Measurements from ENCODE around the gene FOXE3. TPM values are rescaled to one million over a fixed set of nuclear protein-coding genes. Genes with fewer than 3 reads are reported as not detected.

FOXE3 gene
- not detected for polyA plus RNA-seq (2013, experiment 1 of 2; ENCODE audit: insufficient read length)
- not detected for polyA plus RNA-seq (2013, experiment 2 of 2; ENCODE audit: insufficient read length)

- no peak for DNase-seq
These were observed at the start of gene FOXE3 for GRCh38 chr1:47415728-47416318. Gene FOXE3, plus strand, starts transcription at chr1:47416285. Its CDS starts 31 bp downstream, at chr1:47416316.

DNA sequence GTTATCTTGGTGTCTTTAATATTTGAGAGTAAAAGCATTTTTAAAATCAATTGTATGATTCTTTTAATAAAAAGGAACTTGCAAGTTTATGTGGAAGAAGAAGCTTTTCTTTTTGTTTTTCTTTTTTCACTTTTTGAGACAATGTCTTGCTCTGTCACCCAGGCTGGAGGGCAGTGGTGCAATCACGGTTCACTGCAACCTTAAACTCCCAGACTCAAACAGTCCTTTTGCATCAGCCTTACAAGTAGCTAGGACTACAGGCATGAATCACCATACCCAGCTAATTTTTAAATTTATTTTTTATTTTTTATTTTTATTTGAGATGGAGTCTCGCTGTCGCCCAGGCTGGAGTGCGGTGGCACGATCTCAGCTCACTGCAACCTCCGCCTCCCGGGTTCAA, 48.4 kb upstream of the FOXE3 start:
- no peak for DNase-seq

DNA sequence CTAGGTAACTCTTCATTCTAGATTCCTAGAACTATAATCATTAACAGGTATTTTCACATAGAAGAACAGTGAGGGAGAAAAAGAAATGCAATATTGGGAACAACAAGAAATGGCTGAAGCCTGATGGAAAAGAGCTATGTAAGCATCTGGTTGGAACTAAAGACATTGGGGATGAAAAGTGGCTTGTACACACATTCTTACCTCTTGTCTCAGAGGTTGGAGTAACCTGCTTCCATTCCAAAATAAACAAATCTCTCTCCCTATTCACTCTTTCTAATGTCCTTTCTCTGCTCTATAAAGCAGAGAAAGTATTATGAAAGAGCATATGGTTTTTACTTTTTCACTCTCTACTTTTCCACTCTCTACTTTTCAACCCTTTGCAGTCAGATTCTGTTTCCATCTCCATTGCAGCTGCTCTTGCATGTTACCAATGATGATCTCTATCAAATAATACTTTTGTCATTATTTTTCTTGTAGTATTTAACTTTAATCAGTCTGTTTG, 45.0 kb upstream of the FOXE3 start:
- no peak for DNase-seq

DNA sequence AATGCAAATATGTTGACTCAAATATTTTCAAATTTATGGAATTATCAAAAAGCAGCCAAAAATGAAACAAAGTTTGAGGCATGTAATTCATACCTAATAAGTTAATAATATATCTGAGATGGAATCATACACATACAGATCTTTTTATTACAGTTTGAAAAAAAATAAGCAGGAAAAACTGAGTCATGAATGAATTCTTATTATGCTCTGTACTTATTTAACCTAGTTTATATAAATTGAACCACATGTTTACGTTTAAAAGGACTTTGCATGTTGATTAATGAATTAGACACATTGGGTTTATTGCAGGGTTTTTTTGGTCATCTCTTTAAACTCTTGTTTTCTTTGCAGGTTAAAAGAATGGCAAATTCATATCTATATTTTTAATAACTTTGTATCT, 41.6 kb upstream of the FOXE3 start:
- DNase-seq = no peak

DNA sequence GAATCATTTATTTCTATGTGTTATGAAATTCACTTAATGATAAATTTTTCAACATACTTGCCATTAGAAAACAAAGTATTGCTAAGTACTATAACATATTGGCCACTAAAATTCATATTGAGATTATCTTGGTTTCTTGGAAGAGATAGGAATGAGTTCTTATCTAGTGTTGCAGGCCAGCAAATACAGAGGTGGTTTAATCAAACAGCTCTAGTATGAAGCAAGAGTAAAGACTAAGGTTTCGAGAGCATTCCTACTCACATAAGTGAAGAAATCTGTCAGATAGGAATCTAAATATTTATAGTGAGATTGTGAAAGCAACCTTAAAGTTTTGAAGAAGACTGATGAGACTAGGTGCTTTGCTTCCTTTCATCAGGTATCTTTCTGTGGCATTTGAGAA, 37.9 kb upstream of the FOXE3 start:
- DNase-seq = no peak

DNA sequence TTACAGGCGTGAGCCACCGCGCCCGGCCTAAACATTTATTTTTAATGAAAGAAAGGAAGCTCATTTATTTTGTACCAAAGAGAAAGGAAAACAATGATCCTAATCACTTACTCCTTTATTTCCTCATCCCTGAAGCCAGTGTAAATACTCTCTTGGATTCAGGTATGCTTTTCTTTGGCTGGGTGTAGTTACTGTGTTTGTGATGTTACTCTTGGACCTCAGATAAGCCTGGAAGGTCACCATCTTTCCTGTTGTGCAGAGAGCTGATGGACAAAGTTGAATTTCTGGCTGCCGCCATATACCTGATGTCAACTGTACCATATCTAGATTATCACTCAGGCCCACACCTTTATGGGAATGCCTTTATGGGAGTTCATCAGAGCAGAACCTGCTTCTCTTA, 35.4 kb upstream of the FOXE3 start:
- no peak for DNase-seq

DNA sequence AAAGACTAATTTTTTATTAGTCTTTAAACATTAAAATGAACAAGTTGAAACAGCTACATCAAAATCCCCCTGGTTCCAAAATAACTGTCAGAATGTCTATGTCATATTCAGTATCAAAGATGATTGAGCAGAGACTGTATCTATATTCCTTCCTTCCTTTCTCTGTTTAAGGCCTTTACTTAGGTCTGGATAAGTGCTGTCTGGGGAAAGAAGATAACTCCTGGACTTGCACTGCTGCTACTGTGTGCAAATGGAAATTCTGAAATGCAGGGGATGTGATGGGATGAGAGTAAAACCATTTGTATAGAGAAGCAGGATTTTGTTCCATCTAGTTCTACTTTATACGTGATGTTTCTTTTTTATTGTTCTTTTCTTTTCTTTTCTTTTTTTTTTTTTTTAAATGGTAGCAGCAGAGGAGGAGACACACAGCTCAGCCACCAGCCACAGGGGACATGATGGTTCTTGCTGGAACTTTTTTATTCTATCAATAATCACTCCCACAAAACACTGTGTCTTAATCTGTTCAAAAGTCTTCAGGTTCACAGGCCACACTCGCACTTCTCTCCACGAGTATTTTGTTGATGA, 33.6 kb upstream of the FOXE3 start:
- DNase-seq = no peak

DNA sequence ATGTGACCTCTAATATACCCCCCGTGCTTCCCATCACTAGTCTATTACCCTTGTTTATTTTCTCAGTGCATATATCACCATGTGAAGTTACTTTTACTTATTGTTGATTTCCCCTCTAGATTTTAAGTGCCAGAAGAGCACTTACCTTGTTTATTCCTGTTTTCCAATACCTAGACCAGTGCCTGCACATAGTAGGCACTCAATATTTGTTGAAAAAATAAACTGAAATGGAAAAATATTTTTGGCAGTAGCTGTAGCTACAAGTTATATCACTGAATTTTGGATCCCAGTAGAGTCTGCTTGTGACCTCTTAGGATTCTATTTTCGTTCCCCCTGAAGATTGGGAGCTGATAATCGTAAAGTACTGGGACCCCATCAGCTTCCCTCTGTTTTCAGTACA, 32.0 kb upstream of the FOXE3 start:
- no peak for DNase-seq

- DNase-seq = no peak
These were observed 31.1 kb upstream of the FOXE3 start for GRCh38 chr1:47385020-47385419.

GRCh38 chr1:47386268-47386667, 29.8 kb upstream of the FOXE3 start:
- no peak for DNase-seq

DNA sequence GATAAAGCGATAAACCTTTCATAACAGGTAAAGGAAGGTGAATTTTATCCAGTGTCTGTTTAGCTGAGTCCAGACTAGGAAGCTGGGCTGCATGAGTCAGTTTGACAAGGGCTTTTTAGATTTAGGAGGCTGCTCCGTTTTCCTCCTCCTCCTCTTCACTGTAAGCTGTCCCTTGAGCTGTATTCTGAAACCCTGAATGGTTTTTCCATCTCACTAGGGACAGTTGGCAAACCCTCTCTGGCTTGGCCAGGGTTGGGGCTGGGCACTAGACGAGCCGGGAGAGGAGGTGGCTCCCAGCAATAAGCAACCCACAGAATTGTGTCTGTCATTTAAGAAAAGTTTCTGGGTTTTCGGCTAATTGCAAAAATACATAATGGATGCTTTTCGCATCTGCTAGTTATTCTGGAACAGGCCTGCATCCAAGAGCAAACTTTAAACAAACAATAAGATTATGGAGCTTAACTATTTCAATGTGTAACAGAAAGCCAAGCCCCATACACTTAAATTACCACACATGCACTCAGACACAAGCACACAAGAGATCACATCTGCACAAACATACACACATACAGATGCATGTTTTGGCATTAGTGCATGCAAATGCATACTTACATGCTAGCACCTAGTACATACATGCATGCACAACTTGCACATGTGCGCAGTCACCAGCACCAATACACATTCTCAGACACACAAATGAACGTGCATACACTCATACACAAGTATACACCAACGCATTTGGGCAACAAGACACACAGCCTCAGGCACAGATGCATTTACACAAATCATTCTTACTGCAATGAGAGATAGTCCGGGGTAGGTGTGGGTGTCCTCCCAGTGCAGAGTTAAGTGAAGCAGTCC, 27.8 kb upstream of the FOXE3 start:
- no peak for DNase-seq

GRCh38 chr1:47388891-47389238, 27.2 kb upstream of the FOXE3 start:
- DNase-seq = peak; percentile 62

- DNase-seq = no peak
These were observed 26.4 kb upstream of the FOXE3 start for GRCh38 chr1:47389731-47390130.

GRCh38 chr1:47390843-47391242, 25.2 kb upstream of the FOXE3 start:
- DNase-seq = no peak

DNA sequence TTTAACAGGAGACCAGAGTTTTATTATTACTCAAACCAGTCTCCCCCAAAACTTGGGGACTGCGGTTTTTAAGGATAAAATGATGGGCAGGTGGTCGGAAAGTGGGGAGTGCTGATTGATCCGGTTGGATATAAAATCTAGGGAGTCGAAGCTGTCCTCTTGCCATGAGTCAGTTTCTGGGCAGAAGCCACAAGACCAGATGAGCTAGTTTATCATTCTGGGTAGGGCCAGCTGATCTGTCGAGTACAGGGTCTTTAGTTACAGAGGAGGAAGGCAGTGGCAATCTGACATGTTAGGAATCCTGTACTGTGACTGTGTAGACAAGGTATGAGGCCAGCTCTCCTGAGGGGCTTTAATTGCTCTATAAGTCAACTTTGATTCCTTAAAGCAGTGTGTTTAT, 22.9 kb upstream of the FOXE3 start:
- DNase-seq = no peak

- DNase-seq = no peak
These were observed 20.7 kb upstream of the FOXE3 start for GRCh38 chr1:47395433-47395832.

- no peak for DNase-seq
These were observed 19.4 kb upstream of the FOXE3 start for GRCh38 chr1:47396671-47397196.

DNA sequence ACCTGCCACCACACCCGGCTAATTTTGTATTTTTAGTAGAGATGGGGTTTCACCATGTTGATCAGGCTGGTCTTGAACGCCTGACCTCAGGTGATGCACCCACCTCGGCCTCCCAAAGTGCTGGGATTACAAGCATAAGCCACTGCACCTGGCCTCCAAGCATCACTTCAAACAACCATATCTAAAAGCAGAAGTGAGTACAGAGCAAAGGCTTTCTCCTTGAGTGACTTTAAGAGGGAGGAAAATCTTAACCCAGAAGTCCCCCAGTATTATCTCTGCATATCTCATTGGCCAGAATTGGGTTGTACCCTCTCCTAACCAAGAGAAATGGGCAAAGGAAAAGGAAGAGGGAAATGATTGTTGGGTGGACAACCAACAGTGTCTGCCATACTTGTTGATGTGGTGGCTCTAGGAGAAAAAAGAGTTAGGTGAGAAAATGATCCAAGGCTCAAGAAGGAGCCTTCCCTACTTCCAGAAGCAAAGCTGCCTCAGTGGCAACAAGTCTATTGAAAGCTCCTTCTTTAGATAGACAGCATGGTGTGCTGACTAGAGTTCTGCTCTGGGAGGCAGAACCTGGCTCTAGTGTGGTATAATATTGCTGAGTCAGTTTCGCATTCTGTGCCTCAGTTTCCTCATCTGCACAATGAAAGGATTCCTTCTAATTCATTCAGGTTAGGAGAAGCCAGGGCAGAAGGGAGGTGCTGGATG, 16.8 kb upstream of the FOXE3 start:
- no peak for DNase-seq

- no peak for DNase-seq
These were observed 16.3 kb upstream of the FOXE3 start for GRCh38 chr1:47399846-47400155.

- DNase-seq = no peak
These were observed 14.3 kb upstream of the FOXE3 start for GRCh38 chr1:47401761-47402160.

GRCh38 chr1:47402591-47402990, 13.5 kb upstream of the FOXE3 start:
- DNase-seq = no peak

- DNase-seq = no peak
These were observed 12.7 kb upstream of the FOXE3 start for GRCh38 chr1:47403321-47403910.

DNA sequence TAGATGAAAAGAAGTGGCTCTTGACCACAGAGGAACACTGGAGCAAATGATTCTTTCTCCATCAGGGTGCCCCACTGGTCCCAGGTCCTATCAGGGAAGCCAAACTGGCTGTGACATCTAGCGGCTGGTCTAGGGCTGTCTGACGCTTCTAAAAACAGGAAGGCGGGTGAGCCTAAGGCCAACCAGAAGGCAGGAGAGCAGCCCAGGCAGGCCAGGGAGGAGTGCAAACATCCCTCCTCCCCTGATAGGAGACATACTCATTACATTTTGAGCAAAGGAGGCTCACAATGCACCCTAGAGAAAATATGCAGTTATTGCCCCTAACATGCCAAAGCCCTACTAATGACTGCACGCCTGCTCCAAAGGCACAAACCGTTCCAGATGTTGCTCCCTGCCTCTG, 10.4 kb upstream of the FOXE3 start:
- no peak for DNase-seq
